Activated CD8-positive, alpha-beta memory T cell treated with anti-CD3 and anti-CD28 coated beads, Interleukin-2, amount 50 U/mL, for 4 hours (primary cell): ENCODE data around the gene JAML.
A peak's percentile ranks its signal among the peaks of the same experiment; 100 is the strongest.
"Not testable (repeated sequence)": the region's sequence is repeated elsewhere in the genome, so short reads cannot be mapped to it uniquely, and the experiment has no call there.

Source experiments
- DNase-seq: peaks from one replicate; pipeline ENCODE4 v3.0.0-alpha.2; 2020

The JAML gene

DNA sequence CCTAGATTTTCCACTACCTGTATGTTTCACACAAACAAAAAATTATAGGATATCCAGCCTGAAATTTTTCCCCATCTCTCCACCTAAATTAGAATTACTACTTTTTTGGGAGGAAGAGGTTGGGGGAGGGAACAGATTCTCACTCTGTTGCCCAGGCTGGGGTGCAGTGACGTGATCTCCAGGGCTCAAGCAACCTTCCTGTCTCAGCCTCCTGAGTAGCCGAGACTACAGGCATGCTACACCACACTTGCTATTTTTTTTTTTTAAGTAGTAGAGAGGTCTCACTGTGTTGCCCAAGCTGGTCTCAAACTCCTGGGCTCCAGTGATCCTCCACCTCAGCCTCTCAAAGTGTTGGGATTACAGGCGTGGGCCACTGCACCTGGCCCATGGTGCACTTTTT lies 9.5 kb downstream of the JAML start:
- no peak for DNase-seq

- DNase-seq: no peak
Observed at GRCh38 chr11:118214210-118214914, 10.4 kb downstream of the JAML start.

GRCh38 chr11:118213781-118214180 lies 11.0 kb downstream of the JAML start:
- no peak for DNase-seq

DNA sequence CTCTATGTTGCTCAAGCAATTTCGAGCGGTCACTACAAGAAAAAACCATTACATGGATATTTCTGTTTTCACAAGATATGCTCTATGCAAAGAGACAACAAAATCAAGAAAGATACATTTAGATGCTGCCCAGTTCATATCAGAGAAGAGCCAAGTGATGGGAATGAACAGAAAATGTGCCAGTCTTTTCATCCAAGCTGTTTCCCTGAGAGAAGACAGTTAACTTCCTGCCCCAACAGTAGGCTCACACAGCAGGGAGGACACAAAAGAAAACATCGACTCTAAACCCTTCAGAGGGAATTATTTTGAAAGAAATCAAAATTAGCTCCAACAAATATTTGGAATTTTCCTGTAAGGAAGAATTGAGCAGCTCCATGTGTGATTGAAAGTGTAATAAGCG lies 11.6 kb downstream of the JAML start:
- no peak for DNase-seq

DNA sequence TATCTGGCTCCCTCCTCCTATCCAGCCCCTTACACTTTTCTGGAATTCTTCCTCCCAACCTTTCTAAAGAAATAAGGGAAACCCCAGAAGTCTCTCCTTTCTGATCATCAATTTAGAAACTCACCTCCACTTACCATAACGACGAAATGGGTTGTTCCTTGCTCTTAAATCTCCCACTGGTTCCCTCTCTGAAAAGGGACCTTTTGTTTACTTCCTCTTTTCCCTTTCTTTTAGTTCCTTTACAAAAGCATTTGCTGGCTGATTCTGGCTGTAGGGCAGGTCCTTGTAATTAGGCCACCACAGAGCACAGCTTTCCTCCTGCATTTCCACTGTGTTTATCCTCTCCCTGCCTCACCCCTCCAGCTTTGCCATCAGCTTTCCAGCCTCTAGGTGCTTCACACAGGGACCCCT lies 12.0 kb downstream of the JAML start:
- DNase-seq: no peak

DNA sequence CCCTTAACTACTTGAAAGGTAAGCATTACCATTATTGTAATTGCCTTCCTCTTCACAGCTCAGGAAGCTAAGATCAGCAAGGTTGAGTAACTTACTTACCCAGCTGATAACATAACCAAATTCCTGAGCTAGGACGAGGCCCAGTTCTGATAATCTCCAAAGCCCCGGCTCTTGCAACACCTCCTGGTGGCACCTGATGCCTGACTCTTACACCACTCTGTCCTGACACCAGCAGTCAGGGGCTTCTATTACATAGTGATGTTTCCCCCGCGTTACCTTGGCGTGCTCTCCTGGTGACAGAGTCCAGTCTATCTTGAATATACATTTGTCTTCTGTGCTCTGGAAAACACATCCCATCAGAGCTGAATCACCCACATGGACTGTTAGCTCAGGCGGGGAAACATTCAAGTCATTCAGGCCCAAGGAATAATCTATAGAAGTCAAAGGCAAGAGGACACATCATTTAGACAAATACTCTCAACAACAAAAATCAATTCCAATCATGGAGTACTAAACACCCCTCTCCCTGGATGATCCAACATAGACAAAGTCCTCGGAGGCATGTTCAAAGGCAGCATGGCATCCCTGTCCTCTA lies 12.6 kb downstream of the JAML start:
- DNase-seq: no peak

DNA sequence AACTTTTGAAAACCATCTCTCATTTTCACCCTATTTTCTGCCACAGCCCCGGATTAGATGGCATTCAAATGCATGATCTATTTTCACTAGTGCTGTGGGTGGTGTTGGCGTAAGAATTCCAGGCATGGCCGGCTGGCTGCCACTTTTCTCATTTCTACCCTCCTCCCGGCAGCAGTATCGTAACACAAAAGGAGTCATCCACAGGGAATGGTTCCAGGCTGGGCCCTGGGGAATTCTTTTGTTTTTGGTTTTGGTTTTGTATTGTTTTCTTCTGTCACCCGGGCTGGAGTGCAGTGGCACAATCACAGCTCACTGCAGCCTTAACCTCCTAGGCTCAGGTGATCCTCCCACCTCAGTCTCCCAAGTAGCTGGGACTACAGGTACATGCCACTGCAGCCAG lies 13.8 kb downstream of the JAML start:
- DNase-seq: no peak

GRCh38 chr11:118210323-118210722 lies 14.5 kb downstream of the JAML start:
- DNase-seq: no peak

DNA sequence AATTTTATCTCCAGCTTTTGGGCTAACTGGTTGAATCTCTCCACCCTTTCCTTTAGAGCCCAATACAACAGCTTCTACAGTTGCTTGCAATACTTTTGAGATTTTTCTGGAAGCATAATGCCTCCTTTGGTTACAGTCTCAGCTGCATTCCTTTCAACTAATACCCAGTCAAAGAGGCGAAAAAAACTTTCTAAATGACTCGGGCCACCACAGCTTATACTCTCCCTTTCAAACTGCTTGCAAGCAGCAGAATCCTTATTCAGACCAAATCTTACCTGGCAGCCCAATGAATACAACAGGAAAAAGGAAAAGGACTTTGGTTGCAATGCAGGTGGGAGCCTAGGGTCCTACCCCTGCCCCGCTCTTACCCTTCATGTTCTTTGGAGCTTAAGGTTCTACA lies 15.8 kb downstream of the JAML start:
- no peak for DNase-seq

DNA sequence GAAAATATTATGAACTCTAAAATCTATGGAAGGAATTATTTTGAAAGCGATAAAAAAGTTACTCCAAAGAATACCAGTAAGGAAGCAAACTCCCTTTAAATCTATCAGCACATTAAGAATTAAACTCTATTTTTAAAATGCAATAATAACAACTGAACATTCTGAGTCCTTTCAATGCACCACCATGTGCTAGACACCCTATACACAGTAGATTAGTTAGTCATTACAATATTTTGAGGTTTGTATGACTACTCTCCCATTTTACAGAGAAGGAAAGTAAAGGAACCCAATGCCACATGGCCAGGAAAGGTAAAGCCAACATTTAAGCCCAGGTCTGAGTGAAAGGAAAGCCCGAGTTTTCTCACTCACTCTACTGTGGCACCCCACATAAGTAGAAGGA lies 17.7 kb downstream of the JAML start:
- DNase-seq: no peak

DNA sequence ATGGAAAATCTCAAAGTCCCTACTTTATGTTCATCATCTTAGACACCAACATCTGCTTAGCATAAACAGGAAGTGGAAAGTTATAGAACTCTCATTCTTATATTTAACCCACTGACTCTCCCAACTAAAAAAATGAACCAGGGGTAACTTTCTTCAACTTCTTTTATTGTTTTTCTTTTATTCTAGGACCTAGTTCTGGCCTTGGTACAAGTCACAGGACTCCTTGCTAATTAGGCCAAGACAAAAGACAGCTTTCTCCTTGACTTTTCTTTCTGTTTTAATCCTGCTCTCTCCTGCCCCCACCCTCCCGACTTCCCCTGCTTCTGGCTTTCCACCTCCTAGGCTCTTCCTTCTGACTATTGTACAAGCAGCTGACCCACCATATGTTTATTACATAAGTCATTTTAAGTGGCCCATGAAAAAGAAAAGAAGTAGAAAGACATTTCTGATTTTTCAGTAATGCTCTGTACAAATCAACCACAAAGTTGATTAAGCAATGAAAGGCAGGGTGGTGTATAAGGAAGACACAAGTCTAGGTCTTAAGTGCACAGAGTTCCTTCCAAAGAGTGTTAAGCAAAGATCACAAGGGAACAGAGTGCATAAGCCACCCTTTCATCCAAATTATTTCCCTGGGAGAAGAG lies 18.3 kb downstream of the JAML start:
- no peak for DNase-seq

DNA sequence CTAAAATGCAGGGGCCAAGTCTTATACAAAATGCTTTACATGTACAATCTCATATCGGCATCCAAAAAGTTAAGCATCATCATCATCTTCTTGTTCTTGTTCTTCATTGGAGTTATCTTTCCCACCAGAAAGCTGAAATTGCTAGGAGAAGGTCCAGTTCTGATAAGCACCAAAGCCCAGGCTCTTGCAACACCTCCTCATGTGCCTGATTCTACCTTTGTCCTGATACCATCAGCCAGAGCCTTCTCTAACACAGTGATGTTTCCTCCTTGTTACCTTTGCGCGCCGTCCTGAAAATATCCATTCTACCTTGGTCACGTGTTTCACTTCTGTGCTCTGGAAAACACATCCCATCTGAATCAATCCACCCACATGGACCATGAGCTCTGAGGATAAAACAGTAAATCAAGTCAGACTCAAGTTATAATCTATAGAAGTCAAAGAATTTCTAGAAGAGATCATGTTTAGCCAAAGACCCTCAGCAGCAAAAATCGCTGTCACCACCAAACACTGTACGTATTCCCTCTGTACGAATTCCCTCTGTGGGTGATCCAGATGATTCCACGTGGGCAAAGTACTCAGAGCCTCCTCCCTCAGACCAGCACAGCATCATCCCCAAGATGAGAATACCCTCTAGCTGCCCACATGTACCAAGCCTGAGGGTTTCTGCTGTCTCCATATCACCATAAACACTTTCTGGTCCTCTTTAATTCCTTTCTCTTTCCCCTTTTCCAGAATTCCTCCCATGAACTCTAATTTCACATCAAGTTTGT lies 19.0 kb downstream of the JAML start:
- DNase-seq: no peak

DNA sequence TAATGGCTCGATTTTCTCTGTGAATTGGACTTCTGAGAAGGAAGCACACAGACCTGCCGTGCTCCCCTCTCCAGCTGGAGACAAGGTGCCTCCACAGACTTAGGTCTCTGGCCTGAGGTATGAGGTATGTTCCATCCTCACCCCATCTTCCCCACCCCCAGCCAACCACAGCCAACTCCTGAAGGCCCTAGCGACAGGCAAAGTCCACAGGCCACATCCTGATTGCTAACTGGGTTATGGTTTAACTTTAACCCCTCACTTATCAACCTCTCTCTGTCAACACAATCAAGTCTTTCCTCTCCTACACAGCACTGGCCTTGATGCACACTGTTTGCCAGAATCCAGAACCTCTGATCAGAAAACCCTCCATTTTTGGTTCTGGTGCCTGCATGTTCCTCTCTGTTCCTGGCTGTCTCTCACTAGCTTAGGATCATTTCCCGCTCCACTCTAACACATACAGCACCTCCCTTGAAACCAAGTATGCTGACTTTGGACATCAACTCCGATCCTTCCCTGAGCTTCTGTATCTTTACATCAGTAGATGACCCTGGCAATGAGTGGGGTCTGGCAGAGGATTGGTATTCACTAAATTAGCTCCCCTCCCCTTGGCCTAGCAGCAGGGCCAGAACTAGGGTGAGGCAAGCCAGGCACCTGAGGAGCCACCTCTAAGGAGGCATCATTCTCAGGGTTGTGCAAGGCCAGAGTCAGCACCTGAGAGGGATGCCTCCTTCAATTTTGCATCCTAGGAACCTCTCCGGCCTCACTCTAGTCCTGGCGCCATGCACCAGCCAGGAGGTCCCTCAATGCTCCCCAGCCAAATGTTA lies 22.0 kb downstream of the JAML start:
- peak; percentile 59 for DNase-seq

GRCh38 chr11:118201966-118202365 lies 22.8 kb downstream of the JAML start:
- no peak for DNase-seq

DNA sequence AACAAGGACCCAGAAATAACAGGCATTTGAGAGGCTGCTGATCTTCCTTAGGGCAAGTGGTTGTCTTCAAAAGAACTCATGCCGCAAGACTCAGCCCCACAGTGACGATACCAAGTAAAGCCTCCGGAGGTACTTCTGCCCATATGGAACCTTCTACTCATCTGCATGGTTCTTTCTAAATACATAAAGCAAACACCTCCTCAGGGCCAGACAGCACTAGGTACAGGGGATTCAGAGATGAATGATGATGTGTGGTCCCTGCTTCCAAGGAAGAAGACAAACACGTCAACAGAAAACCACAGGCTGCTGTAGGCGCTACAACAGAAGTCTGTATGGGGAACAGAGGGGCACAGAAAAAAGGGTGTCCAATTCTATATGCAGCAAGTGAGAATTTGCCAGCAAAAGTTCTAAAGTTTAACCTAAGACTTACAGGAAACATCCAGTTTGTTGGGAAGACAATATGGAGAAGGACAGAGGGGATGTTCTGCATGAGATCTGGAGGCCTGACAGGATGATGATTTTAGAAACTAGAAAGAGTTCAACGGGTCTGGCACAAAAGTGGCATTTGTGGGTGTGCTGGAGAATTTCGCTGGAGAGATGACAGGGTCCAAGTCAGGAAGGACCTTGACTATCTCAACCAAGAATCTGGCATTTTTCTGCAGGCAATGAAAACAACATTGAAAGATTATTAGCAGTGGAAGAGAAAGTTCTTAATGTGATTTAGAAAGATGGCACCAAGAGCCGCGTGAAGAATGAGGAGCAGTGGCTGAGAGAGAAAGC lies 23.7 kb downstream of the JAML start:
- DNase-seq: peak; percentile 60

DNA sequence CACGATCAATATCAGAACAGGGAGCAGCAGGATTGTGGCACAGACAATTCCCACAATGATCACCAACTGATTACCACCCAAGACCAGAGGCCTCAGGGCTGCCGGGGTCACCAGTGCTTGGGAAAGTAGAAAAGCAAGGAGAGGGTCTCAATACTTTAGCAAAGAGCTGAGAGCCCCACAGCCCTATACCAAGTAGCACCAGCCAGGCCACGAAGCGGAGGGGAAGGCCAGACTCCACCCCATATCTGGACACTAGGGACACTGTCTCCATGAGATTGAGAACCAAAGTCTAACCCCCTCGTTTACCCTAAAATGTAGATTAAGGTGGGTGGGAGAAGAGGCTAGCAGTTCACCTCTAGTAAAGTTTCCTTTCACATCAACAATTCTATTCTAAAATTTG lies 24.3 kb downstream of the JAML start:
- DNase-seq: no peak

- DNase-seq: no peak
Observed at GRCh38 chr11:118199135-118199534, 25.7 kb downstream of the JAML start.

- peak; percentile 86 for DNase-seq
Observed at GRCh38 chr11:118198370-118198769, 26.4 kb downstream of the JAML start.

- no peak for DNase-seq
Observed at GRCh38 chr11:118194835-118195627, 29.8 kb downstream of the JAML start.

DNA sequence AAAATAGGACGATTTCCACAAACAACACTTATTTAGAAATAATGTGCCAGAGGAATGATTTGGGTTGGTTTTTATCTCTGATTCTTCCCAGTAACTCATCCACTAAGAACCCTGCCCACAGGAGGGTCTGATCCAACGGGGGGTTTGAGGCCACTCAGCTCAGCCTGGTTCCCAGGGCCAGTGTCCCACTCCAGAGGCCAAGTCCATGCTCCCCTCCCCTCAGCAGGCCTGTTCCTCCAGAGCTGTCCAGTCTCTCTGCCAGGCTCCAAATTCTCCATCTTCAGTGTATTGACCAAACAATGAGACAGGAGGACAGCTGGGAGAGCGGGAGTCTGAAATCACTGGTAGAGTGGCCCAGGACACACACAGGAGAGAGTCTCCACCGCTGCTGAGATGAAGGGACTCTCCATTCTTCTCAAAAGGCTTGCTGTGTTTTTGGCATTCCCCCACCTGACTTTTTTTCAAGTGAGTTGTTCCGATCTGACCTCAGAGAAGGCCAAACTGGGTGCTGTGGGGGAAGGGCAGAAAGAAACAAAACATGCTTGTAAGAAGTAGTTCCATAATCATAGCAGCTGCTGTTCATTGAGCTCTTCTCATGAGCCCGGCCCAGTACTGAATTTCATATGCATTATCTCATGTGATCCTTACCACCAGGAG lies 30.8 kb downstream of the JAML start:
- no peak for DNase-seq

GRCh38 chr11:118192817-118193216 lies 32.0 kb downstream of the JAML start:
- not testable (repeated sequence) for DNase-seq
